HG02759 (cell line): ENCODE measurements around the gene VSIG10.
A peak's percentile ranks its signal among the peaks of the same experiment; 100 is the strongest.

Source experiments
- ATAC-seq: cut with Tn5 transposase; IDR thresholded peaks from one replicate; pipeline ENCODE4 v1.9.1; 2021; ENCODE audit warnings: mild to moderate bottlenecking, moderate library complexity; ENCODE audit not compliant: unreplicated experiment

VSIG10 gene

GRCh38 chr12:118061011-118061872 is 42.6 kb downstream of the VSIG10 start, which contains the start of gene WSB2:
WSB2 (minus strand) TSS chr12:118061179; CDS start chr12:118061048, 131 bp downstream.
- ATAC-seq = peak; percentile 58

- ATAC-seq = peak; percentile 46
These were observed 43.4 kb downstream of the VSIG10 start for GRCh38 chr12:118060301-118061010.

- no peak for ATAC-seq
These were observed 44.2 kb downstream of the VSIG10 start for GRCh38 chr12:118059341-118060191.

- no peak for ATAC-seq
These were observed 44.9 kb downstream of the VSIG10 start for GRCh38 chr12:118058881-118059280.

GRCh38 chr12:118058227-118058626 is 45.6 kb downstream of the VSIG10 start:
- ATAC-seq = no peak

GRCh38 chr12:118055865-118056773 is 47.7 kb downstream of the VSIG10 start:
- no peak for ATAC-seq

- ATAC-seq = peak; percentile 78
These were observed 48.7 kb downstream of the VSIG10 start for GRCh38 chr12:118055144-118055557.

- no peak for ATAC-seq
These were observed 50.5 kb downstream of the VSIG10 start for GRCh38 chr12:118053071-118053985.

GRCh38 chr12:118052324-118053070 is 51.3 kb downstream of the VSIG10 start:
- ATAC-seq = no peak

GRCh38 chr12:118050972-118051910 is 52.6 kb downstream of the VSIG10 start:
- no peak for ATAC-seq

- no peak for ATAC-seq
These were observed 57.4 kb downstream of the VSIG10 start for GRCh38 chr12:118046430-118046829.

GRCh38 chr12:118044577-118044976 is 59.2 kb downstream of the VSIG10 start:
- ATAC-seq = no peak

- no peak for ATAC-seq
These were observed 59.7 kb downstream of the VSIG10 start for GRCh38 chr12:118044075-118044474.

- no peak for ATAC-seq
These were observed 61.7 kb downstream of the VSIG10 start for GRCh38 chr12:118042091-118042490.

GRCh38 chr12:118038137-118038536 is 65.7 kb downstream of the VSIG10 start:
- ATAC-seq = no peak

- ATAC-seq = no peak
These were observed 67.0 kb downstream of the VSIG10 start for GRCh38 chr12:118036672-118037411.
